GM12878 (cell line): ENCODE data around the gene EHD1. TPM values are rescaled to one million over a fixed set of nuclear protein-coding genes. Genes with fewer than 3 reads are reported as not detected.
A peak's percentile ranks its signal among the peaks of the same experiment; 100 is the strongest.

Experiments
- BCL3 ChIP-seq: IDR thresholded peaks from 2 replicates; pipeline ENCODE4 v1.6.1; 2011; ENCODE audit warnings: borderline replicate concordance, low read depth, mild to moderate bottlenecking, moderate library complexity, low read length; ENCODE audit not compliant: insufficient read depth, poor library complexity, severe bottlenecking
- CEBPB ChIP-seq, 2 experiments: fragments of 150-350 bp in 1 of 2; IDR thresholded peaks; 2 replicates each; pipeline ENCODE4 v1.6.1; 2012 to 2014; ENCODE audit warnings: low read depth in 2 of 2, low read length in 2 of 2, borderline replicate concordance in 1 of 2, inconsistent platforms in 1 of 2
- CREM ChIP-seq: IDR thresholded peaks from 2 replicates; pipeline ENCODE4 v1.6.1; 2014; ENCODE audit warnings: antibody characterized with exemption, low read depth
- EED ChIP-seq: sonication (generic); IDR thresholded peaks from 2 replicates; pipeline ENCODE4 v1.6.1; 2016; ENCODE audit warnings: antibody characterized with exemption, low read depth
- HCFC1 ChIP-seq: fragments of 150-350 bp; IDR thresholded peaks from 2 replicates; pipeline ENCODE4 v1.6.1; 2014; ENCODE audit warnings: low read length
- HDAC2 ChIP-seq: fragments of 200-600 bp; sonication (generic); IDR thresholded peaks from 2 replicates; pipeline ENCODE4 v1.6.1; 2017
- JUNB ChIP-seq: IDR thresholded peaks from 2 replicates; pipeline ENCODE4 v1.6.1; 2016; ENCODE audit warnings: antibody characterized with exemption, mild to moderate bottlenecking
- JUND ChIP-seq: IDR thresholded peaks from 2 replicates; pipeline ENCODE4 v1.6.1; 2012; ENCODE audit warnings: low read depth, mild to moderate bottlenecking, low read length, improper control_type of control experiment, moderate library complexity
- LARP7 ChIP-seq: fragments of 450-650 bp; IDR thresholded peaks from 2 replicates; pipeline ENCODE4 v1.6.1; 2017; ENCODE audit warnings: mild to moderate bottlenecking
- PBX3 ChIP-seq: IDR thresholded peaks from 2 replicates; pipeline ENCODE4 v1.6.1; 2011; ENCODE audit warnings: mild to moderate bottlenecking, low read depth, low read length, moderate library complexity; ENCODE audit not compliant: insufficient replicate concordance
- RAD51 ChIP-seq: fragments of 450-650 bp; IDR thresholded peaks from 2 replicates; pipeline ENCODE4 v1.6.1; 2016; ENCODE audit warnings: moderate library complexity, mild to moderate bottlenecking, inconsistent platforms
- RBBP5 ChIP-seq: fragments of 200-600 bp; sonication (generic); conservative IDR thresholded peaks from 2 replicates; pipeline ENCODE4 v1.6.1; 2016
- RCOR1 ChIP-seq: conservative IDR thresholded peaks from 2 replicates; pipeline ENCODE4 v1.6.1; 2012; ENCODE audit warnings: low read depth, low read length, improper control_type of control experiment
- TCF7 ChIP-seq: IDR thresholded peaks from 2 replicates; pipeline ENCODE4 v1.6.1; 2014; ENCODE audit warnings: antibody characterized with exemption, borderline replicate concordance
- ZNF274 ChIP-seq: IDR thresholded peaks from one replicate; pipeline ENCODE4 v1.8.0; 2011; ENCODE audit not compliant: insufficient read length, insufficient read depth
- polyA plus RNA-seq, 11 experiments: library from polyadenylated mRNA; depleted of rRNA in 4 of 11; unstranded in 6 of 11; stranded (reverse) in 5 of 11; fragments of >200 nt; fragmentation: Nextera tagmentation in 4 of 11; fragmentation: Illumina TruSeq in 1 of 11; extraction: Ambion mirVana in 4 of 11; extraction: Trizol in 1 of 11; gene quantifications; 1 replicate in 1 of 11; 2 replicates in 10 of 11; pipeline versions ENCODE4 v1.2.1 to v1.2.3, GENCODE V29; 2011 to 2016; ENCODE audit warnings: inconsistent platforms in 2 of 11, missing spikeins in 2 of 11, low read depth in 1 of 11
- total RNA-seq, 4 experiments: library from RNA; depleted of rRNA in 3 of 4; stranded (reverse); fragments of >200 nt in 3 of 4; fragmentation: Illumina TruSeq in 1 of 4; extraction: Trizol in 1 of 4; gene quantifications; 2 replicates each; pipeline versions ENCODE4 v1.2.1 to v1.2.3, GENCODE V29; 2013 to 2021
- TF ChIP-seq, protein P1 (sequence below): fragments of 450-650 bp; IDR thresholded peaks from 2 replicates; pipeline ENCODE4 v1.6.1; 2017; ENCODE audit warnings: low read depth, mild to moderate bottlenecking, moderate library complexity

Gene EHD1
- total and polyA plus RNA-seq, 10 of the 15 experiments (the other 5 are each of a cell fraction or from before 2014, with no cell fraction given): 1.0 to 165 (median 66.5) TPM

- no peak for TF ChIP-seq TCF7
- no peak for TF ChIP-seq EED
- TF ChIP-seq HCFC1: no peak
- TF ChIP-seq, protein P1, sequence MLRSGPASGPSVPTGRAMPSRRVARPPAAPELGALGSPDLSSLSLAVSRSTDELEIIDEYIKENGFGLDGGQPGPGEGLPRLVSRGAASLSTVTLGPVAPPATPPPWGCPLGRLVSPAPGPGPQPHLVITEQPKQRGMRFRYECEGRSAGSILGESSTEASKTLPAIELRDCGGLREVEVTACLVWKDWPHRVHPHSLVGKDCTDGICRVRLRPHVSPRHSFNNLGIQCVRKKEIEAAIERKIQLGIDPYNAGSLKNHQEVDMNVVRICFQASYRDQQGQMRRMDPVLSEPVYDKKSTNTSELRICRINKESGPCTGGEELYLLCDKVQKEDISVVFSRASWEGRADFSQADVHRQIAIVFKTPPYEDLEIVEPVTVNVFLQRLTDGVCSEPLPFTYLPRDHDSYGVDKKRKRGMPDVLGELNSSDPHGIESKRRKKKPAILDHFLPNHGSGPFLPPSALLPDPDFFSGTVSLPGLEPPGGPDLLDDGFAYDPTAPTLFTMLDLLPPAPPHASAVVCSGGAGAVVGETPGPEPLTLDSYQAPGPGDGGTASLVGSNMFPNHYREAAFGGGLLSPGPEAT: no peak
- TF ChIP-seq JUND: no peak
- no peak for TF ChIP-seq RCOR1
- TF ChIP-seq BCL3: no peak
- TF ChIP-seq LARP7: peak; percentile 82
- no peak for TF ChIP-seq RAD51
- TF ChIP-seq JUNB: no peak
- TF ChIP-seq CREM: no peak
- no peak for TF ChIP-seq RBBP5
- no peak for TF ChIP-seq PBX3
- no peak for TF ChIP-seq CEBPB (IDR thresholded peaks at IDR 0.05; ENCODE audit: borderline replicate concordance in 1 of 2, low read depth in 2 of 2, low read length in 2 of 2)
- TF ChIP-seq HDAC2: no peak
- no peak for TF ChIP-seq ZNF274
Measured at GRCh38 chr11:64878223-64878493, 263 bp downstream of the EHD1 start (continued).
